SJCRH30 (cell line): ENCODE data around the gene SEZ6L2. TPM values are rescaled to one million over a fixed set of nuclear protein-coding genes. Genes with fewer than 3 reads are reported as not detected.

ENCODE experiments used
- DNase-seq, 2 experiments: peaks; one replicate each; pipeline ENCODE4 v3.0.0-alpha.2; 2015 to 2020
- H3K27ac ChIP-seq: fragments of 250-450 bp; sonication (Bioruptor Pico); 2 replicates; pipeline ENCODE4 v1.5.1; 2020; ENCODE audit warnings: mild to moderate bottlenecking, moderate library complexity
- H3K27me3 ChIP-seq: fragments of 250-450 bp; sonication (Bioruptor Pico); 2 replicates; pipeline ENCODE4 v1.5.1; 2020; ENCODE audit warnings: mild to moderate bottlenecking, moderate library complexity
- H3K36me3 ChIP-seq: fragments of 250-450 bp; sonication (Bioruptor Pico); 2 replicates; pipeline ENCODE4 v1.5.1; 2020; ENCODE audit warnings: mild to moderate bottlenecking, moderate library complexity
- H3K4me1 ChIP-seq: fragments of 250-450 bp; sonication (Bioruptor Pico); 2 replicates; pipeline ENCODE4 v1.5.1; 2020; ENCODE audit warnings: mild to moderate bottlenecking, moderate library complexity
- H3K4me3 ChIP-seq: fragments of 250-450 bp; sonication (Bioruptor Pico); 2 replicates; pipeline ENCODE4 v1.5.1; 2020; ENCODE audit warnings: mild to moderate bottlenecking, moderate library complexity
- H3K9me3 ChIP-seq: fragments of 250-450 bp; sonication (Bioruptor Pico); replicated peaks from 2 replicates; pipeline ENCODE4 v1.5.1; 2020; ENCODE audit warnings: mild to moderate bottlenecking, moderate library complexity
- total RNA-seq: library from RNA; depleted of rRNA; stranded (reverse); fragments of >200 nt; shearing (Covaris generic); gene quantifications from 2 replicates; pipeline ENCODE4 v1.2.3, GENCODE V29; 2014

Gene SEZ6L2
- total RNA-seq, 1 experiment from 2014 or later, result not detected

DNA sequence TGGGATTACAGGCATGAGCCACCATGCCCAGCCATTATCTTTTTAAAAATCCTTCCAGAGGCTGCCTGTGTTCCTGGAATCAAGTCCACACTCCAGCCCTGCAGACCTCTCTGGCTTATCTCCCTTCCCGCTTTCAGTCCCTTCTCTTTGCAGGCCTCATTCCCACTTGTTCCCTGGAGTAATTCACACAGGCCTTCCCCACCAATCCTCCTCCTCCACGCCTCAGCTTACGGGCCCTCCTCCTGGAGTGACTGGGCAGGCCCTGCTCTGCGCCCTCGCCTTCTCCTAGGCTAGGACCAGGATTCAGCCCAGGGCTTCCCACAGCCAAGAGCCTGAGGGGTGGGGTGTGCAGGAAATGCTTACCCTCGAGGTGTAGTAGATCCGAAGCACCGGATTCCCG is 39.1 kb downstream of the SEZ6L2 start:
- H3K36me3 ChIP-seq, result no peaks in the 10 kb centered on the region
- no peak overlapping the region for H3K27ac ChIP-seq
- H3K27me3 ChIP-seq, result no peaks in the 10 kb centered on the region
- DNase-seq, result no peak
- H3K4me3 ChIP-seq, result no peak overlapping the region
- H3K9me3 ChIP-seq, result no peaks in the 10 kb centered on the region
- H3K4me1 ChIP-seq, result no peaks in the 10 kb centered on the region

DNA sequence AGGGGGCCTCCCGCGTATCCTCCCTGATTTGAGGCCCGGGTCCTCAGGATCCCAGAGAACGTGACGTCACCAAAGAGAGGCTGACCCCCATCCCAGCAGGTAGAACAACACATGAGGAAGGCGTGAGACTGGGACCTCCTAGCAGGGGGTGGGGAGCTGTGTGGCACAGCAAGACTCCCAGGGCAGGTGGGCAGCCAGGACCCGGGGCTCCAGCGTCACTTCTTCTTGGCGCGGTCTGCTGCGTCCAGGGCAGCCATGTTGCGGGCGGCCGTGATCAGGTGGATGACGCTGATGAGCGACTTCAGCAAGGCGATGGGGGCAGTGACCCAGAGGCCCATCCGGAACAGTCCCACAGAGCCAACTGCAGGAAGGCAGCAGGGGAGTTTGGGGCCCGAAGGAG is 40.4 kb downstream of the SEZ6L2 start:
- no peak overlapping the region for H3K27ac ChIP-seq
- H3K4me3 ChIP-seq, result no peak overlapping the region
- H3K36me3 ChIP-seq, result no peaks in the 10 kb centered on the region
- no peaks in the 10 kb centered on the region for H3K9me3 ChIP-seq
- H3K27me3 ChIP-seq, result no peaks in the 10 kb centered on the region
- H3K4me1 ChIP-seq, result no peaks in the 10 kb centered on the region
- no peak for DNase-seq

DNA sequence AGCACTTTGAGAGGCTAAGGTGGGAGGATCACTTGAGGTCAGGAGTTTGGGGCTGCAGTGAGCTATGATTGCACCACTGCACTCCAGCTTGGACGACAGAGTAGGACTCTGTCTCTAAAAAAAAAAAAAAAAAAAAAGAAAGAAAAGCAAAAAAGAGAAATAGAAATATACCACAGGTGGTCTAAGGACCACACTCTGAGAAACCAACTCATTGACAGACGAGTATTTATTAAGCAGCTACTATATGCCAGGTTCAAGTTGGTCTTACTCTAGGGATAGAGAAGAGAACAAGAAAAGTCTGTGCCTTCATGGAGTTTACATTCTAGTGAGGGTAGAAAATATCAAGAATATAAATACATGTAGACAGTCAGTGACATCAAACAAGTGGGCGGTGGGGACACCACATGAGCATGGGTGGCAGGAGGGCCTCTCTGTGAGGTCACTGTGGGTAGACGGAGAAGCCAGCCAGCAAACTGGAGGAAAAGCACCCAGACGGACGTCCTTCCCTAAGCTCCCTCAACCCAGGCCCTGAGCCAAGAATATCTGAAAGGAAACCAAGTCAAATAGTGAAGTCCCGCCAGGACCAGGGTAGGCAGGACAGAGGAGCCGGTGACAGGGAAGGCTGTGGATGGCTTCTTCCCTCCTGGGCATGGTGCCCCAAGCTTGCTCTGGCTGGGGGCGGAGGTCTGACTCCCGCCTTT is 41.1 kb downstream of the SEZ6L2 start:
- no peaks in the 10 kb centered on the region for H3K36me3 ChIP-seq
- no peak overlapping the region for H3K4me3 ChIP-seq
- no peaks in the 10 kb centered on the region for H3K4me1 ChIP-seq
- no peak overlapping the region for H3K27ac ChIP-seq
- H3K9me3 ChIP-seq, result no peaks in the 10 kb centered on the region
- no peak for DNase-seq
- no peaks in the 10 kb centered on the region for H3K27me3 ChIP-seq

DNA sequence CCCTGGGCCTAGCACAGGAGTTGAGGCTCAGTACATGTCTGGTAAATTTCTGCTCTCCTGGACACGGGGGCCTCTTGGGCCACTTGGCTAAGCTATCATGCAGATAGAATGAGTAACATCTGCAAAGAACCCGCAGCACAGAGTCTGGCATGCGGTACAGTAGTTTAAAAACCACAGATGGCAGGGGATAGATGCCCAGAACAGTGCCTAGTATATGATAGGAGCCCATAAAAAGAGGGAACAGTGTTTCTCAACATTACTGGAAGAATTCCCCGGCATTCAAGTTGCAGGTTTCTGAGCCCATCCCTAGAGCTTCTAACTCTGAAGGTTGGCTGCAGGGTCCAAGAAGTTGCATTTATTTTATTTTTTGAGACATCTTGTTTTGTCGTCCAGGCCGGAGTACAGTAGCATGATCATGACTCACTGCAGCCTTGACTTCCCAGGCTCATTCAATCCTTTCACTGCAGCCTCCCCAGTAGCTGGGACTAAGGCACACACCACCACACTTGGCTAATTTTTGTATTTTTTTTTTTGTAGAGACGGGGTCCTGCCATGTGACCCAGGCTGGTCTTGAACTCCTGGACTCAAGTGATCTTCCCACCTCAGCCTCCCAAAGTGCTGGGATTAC is 42.1 kb downstream of the SEZ6L2 start:
- DNase-seq, result no peak
- Histone ChIP-seq H3K4me3 (no peak overlapping the region), H3K4me1 (no peaks in the 10 kb centered on the region), H3K27me3 (no peaks in the 10 kb centered on the region), H3K27ac (no peak overlapping the region), H3K36me3 (no peaks in the 10 kb centered on the region), H3K9me3 (no peaks in the 10 kb centered on the region)

DNA sequence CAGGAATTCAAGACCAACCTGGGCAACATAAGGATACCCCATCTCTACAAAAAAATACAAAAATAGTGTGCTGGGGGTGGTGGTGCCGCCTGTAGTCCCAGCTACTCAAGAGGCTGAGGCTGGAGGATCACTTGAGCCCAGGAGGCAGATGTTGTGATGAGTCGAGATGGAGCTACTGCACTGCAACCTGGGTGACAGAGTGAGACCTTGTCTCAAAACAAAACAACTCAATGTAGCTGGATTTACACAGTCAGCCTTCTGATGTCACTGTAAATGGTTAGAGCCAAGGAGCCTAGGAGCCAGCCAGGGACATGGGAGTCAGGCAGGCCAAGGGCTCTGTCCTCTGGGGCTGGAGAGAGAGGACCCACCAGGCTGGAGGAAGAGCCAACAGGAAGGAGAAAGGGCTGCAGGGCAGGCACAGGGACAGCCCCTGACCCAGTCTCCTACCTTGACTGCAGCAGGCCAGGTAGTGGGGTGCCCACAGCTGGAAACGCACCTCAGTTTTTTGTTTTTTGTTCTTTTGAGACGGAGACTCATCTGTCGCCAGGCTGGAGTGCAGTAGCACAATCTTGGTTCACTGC is 44.7 kb downstream of the SEZ6L2 start:
- Histone ChIP-seq H3K27me3 (no peaks in the 10 kb centered on the region), H3K9me3 (no peaks in the 10 kb centered on the region), H3K36me3 (no peaks in the 10 kb centered on the region), H3K27ac (no peak overlapping the region), H3K4me1 (no peaks in the 10 kb centered on the region), H3K4me3 (no peak overlapping the region)
- DNase-seq, result no peak

DNA sequence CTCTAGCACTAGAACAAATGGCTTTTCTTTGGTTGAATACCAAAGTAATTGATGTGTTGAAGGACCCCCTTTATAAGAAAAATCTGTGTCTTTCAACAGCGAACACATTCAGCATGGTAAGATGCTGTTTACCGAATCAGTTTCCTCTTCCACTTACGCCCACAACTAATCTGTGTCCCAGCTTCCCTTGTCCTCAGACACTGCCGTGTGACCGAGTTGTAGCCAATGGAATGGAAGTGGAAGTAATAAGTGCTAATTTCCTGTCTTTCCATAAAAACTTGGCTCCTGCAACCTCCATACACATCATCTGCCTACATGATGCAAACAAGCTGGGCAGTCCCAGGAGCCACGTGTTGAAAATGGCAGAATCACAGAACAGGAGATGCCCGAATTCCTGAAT is 46.7 kb downstream of the SEZ6L2 start:
- no peaks in the 10 kb centered on the region for H3K27me3 ChIP-seq
- H3K36me3 ChIP-seq, result no peaks in the 10 kb centered on the region
- H3K4me1 ChIP-seq, result no peaks in the 10 kb centered on the region
- H3K9me3 ChIP-seq, result no peaks in the 10 kb centered on the region
- H3K4me3 ChIP-seq, result no peak overlapping the region
- DNase-seq, result no peak
- H3K27ac ChIP-seq, result no peak overlapping the region

DNA sequence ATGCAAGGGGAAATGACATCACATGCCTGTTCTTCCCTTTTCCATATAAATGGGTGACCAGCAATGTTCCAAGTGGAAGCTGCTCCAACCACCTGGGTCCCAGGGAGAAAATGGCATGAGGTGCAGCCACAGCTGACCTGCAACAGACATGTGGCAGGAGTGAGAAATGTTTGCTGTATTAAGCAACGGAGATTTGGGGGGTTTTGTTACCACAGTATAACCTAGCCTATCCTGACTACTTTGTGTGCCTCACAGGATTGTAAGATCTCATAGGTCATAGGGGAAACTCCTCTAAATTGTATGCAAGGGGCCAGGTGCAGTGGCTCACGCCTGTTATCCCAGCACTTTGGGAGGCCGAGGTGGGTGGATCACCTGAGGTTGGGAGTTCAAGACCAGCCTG is 48.4 kb downstream of the SEZ6L2 start:
- Histone ChIP-seq H3K9me3 (no peaks in the 10 kb centered on the region), H3K4me1 (no peaks in the 10 kb centered on the region), H3K27me3 (no peaks in the 10 kb centered on the region), H3K36me3 (no peaks in the 10 kb centered on the region), H3K27ac (no peak overlapping the region), H3K4me3 (no peak overlapping the region)
- DNase-seq, result no peak

DNA sequence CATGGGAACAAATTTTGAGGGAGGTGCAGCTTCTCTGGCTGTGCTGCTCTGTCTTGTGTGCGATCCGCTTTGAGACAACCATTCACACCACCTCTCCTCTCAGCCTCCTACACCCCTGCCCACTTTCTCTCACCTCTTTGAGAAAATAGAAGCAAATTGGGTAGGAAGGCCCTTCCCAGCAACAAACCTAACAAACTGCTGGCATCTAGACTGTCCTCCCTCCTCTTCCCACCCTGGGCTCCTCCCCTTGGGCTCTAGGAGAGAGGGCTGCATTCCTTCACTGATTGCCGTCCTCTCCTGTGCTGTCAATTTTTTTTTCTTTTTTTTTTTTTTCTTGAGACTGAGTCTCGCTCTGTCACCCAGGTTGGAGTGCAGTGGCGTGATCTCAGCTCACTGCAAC is 49.8 kb downstream of the SEZ6L2 start:
- Histone ChIP-seq H3K4me1 (no peaks in the 10 kb centered on the region), H3K9me3 (no peaks in the 10 kb centered on the region), H3K36me3 (no peaks in the 10 kb centered on the region), H3K27me3 (no peaks in the 10 kb centered on the region), H3K27ac (no peak overlapping the region), H3K4me3 (no peak overlapping the region)
- no peak for DNase-seq

DNA sequence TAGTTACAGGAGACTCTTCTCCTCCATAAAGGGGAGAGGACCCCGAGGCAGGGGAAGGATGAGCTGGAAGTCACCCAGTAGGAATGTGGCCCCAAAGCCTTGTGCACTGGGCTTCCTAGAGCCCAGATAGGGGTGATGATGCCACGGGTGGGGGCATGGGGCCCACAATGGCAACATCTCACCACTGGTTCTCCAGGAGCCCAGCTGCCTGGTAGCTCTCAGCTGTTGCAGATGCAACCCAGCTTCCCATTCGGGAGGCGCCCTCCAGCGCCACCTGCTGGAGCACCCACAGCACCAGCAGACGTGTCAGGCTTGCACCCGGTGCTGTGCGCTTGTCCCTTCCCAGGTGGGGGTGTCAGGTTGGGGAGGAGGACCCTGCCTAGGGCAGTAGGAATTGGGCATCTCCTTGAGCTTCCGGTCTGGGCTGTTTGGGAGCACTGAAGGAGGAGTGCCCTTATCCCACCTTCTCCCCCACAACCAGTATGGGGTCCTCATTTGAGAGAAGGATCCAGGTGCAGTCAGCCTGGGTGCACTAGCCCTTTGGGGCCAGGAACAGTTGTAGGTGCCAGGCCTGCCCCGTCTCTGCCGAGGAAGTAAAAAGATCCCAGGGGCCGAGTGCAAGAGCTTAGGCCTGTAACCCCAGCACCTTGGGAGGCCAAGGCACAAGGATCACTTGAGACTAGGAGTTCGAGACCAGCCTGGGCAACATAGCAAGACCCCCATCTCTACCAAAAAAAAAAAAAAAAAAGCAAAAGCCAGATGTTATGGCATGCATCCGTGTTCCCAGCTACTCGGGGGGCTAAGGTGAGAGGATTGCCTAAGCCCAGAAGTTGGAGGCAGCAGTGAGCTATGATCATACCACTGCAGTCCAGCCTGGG is 50.7 kb downstream of the SEZ6L2 start:
- Histone ChIP-seq H3K36me3 (no peaks in the 10 kb centered on the region), H3K4me1 (no peaks in the 10 kb centered on the region), H3K4me3 (no peak overlapping the region), H3K27ac (no peak overlapping the region), H3K27me3 (no peaks in the 10 kb centered on the region), H3K9me3 (no peaks in the 10 kb centered on the region)
- DNase-seq, result peak; percentile 66 to 79

DNA sequence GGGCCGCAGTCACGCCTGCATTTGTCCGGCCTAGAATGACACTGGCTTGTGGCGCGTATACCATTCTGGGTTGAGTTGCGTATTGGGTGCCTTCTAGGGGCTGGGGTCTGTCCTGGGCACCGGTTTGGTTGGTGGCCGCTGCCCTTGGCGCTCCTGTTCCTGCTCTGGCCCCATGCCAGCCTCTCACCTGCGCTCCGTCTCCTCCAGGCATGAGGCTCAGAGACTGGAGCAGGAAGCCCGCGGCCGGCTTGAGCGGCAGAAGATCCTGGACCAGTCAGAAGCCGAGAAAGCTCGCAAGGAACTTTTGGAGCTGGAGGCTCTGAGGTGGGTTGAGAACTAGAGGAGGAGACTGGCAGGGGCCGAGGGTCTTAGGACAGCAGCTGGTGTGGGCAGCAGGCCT is 53.7 kb downstream of the SEZ6L2 start:
- Histone ChIP-seq H3K4me1 (no peaks in the 10 kb centered on the region), H3K36me3 (no peaks in the 10 kb centered on the region), H3K27me3 (no peaks in the 10 kb centered on the region), H3K9me3 (no peaks in the 10 kb centered on the region), H3K27ac (no peak overlapping the region), H3K4me3 (no peak overlapping the region)
- no peak for DNase-seq

DNA sequence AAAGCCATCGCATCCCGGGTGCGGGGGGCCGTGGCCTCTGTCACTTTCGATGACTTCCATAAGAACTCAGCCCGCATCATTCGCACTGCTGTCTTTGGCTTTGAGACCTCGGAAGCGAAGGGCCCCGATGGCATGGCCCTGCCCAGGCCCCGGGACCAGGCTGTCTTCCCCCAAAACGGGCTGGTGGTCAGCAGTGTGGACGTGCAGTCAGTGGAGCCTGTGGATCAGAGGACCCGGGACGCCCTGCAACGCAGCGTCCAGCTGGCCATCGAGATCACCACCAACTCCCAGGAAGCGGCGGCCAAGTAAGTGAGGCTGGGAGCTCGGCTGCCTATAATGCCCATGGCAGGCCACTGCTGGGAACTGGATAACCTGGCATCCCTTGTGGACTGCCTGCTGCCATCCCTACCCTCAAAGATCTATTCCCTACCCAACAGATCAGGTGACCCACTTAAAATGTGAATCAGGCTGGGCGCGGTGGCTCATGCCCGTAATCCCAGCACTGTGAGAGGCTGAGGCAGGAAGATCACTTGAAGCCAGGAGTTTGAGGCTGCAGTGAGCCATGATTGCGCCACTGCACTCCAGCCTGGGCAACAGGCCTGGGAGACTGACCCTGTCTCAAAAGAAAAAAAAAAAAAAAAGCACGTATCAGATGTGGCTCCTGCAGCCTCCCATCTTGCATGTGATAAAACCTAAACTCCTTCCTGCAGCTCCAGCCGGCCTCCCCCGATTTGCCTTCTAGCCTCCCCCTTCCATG is 54.6 kb downstream of the SEZ6L2 start:
- no peak overlapping the region for H3K4me3 ChIP-seq
- H3K27ac ChIP-seq, result no peak overlapping the region
- no peaks in the 10 kb centered on the region for H3K36me3 ChIP-seq
- H3K4me1 ChIP-seq, result no peaks in the 10 kb centered on the region
- H3K9me3 ChIP-seq, result no peaks in the 10 kb centered on the region
- no peak for DNase-seq
- no peaks in the 10 kb centered on the region for H3K27me3 ChIP-seq

DNA sequence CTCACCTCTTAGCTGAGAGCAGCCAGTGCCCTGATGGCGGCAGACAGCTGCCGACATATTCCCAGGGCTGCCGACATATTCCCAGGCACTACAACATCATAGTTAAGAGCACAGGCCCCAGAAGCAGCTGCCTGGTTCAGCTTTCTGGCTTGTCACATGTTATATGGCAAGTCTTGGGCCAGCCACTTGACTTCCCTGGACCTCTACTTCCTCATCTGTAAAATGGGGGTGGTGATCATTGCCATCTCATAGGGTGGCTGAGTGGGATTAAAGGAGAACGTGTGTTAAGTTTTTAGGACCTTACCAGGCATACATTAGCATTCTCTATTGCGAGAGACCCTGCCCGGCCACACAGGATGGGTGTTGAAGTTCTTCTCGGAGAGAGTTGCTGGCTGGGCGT is 55.4 kb downstream of the SEZ6L2 start:
- Histone ChIP-seq H3K27ac (no peak overlapping the region), H3K4me3 (no peak overlapping the region), H3K9me3 (no peaks in the 10 kb centered on the region), H3K4me1 (no peaks in the 10 kb centered on the region), H3K27me3 (no peaks in the 10 kb centered on the region), H3K36me3 (no peaks in the 10 kb centered on the region)
- DNase-seq, result no peak

DNA sequence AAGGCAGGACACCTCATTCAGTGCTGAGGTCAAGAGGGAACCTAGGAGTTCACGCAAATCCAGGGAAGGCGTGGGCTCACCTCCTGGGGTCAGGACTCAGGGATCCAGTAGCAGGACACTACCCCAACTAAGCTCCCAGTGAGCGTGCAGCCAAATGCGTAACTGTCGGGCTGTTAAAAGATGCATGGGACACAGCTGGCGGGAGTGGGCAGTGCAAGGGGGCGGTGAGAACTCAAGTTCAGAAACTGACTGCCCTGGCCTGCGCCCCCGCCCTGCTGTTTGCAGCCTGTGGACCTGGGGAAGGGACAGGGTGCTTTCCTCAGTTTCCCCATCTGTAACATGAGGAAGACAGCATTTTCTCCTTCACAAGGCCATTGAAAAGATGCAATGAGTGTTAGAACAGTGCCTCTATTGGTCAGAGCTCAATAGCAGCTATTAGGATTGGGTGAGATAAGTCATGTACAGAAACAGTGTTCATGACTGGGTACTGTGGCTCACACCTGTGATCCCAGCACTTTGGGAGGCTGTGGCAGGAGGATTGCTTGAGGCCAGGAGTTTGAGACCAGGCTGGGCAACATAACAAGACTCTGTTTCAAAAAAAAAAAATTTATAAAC is 56.5 kb downstream of the SEZ6L2 start:
- Histone ChIP-seq H3K27me3 (no peaks in the 10 kb centered on the region), H3K36me3 (no peaks in the 10 kb centered on the region), H3K9me3 (no peaks in the 10 kb centered on the region), H3K27ac (no peak overlapping the region), H3K4me3 (no peak overlapping the region), H3K4me1 (no peaks in the 10 kb centered on the region)
- no peak for DNase-seq

DNA sequence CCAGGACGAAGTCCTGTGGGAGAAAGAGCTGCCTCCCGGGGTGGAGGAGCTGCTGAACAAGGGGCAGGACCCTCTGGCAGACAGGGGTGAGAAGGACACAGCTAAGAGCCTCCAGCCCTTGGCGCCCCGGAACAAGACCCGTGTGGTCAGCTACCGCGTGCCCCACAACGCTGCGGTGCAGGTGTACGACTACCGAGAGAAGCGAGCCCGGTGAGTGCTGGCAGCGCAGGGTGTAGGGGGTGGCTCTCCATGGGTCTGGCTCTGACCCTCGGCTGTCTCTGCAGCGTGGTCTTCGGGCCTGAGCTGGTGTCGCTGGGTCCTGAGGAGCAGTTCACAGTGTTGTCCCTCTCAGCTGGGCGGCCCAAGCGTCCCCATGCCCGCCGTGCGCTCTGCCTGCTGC is 57.7 kb downstream of the SEZ6L2 start:
- no peaks in the 10 kb centered on the region for H3K36me3 ChIP-seq
- no peaks in the 10 kb centered on the region for H3K9me3 ChIP-seq
- no peak overlapping the region for H3K4me3 ChIP-seq
- no peaks in the 10 kb centered on the region for H3K4me1 ChIP-seq
- no peak for DNase-seq
- no peaks in the 10 kb centered on the region for H3K27me3 ChIP-seq
- H3K27ac ChIP-seq, result no peak overlapping the region
